HepG2 (cell line): Measurements from ENCODE around the gene ANKDD1A. TPM values are rescaled to one million over a fixed set of nuclear protein-coding genes. Genes with fewer than 3 reads are reported as not detected.
A peak's percentile ranks its signal among the peaks of the same experiment; 100 is the strongest.

Experiments
- CEBPG ChIP-seq: IDR thresholded peaks from 2 replicates; pipeline ENCODE4 v1.6.1; 2016
- CHD2 ChIP-seq: IDR thresholded peaks from 2 replicates; pipeline ENCODE4 v1.6.1; 2011; ENCODE audit warnings: low read depth, low read length, improper control_type of control experiment
- ELF3 ChIP-seq: IDR thresholded peaks from 2 replicates; pipeline ENCODE4 v1.6.1; 2016; ENCODE audit warnings: missing genetic modification reagents, missing compliant biosample characterization
- ETV5 ChIP-seq: IDR thresholded peaks from 2 replicates; pipeline ENCODE4 v1.6.1; 2018; ENCODE audit warnings: missing biosample characterization, missing genetic modification reagents, inconsistent platforms, borderline replicate concordance
- FOXA3 ChIP-seq: IDR thresholded peaks from 2 replicates; pipeline ENCODE4 v1.6.1; 2016; ENCODE audit warnings: missing genetic modification reagents, missing compliant biosample characterization
- HDAC2 ChIP-seq: sonication (generic); formaldehyde crosslinking; IDR thresholded peaks from 2 replicates; pipeline ENCODE4 v1.4.0; 2020; ENCODE audit warnings: missing genetic modification reagents
- HMG20A ChIP-seq: IDR thresholded peaks from 2 replicates; pipeline ENCODE4 v1.6.1; 2016; ENCODE audit warnings: borderline replicate concordance
- HNF4A ChIP-seq: sonication (generic); formaldehyde crosslinking; IDR thresholded peaks from 2 replicates; pipeline ENCODE4 v1.4.0; 2020; ENCODE audit warnings: missing genetic modification reagents
- HNRNPH1 ChIP-seq: fragments of 200-400 bp; formaldehyde crosslinking; optimal IDR thresholded peaks from 2 replicates; pipeline ENCODE3; 2017; ENCODE audit warnings: mild to moderate bottlenecking, low read depth, low read length
- HOXD1 ChIP-seq: sonication (generic); formaldehyde crosslinking; IDR thresholded peaks from 2 replicates; pipeline ENCODE4 v1.5.0; 2020; ENCODE audit warnings: missing genetic modification reagents
- MEF2D ChIP-seq: sonication (generic); formaldehyde crosslinking; IDR thresholded peaks from 2 replicates; pipeline ENCODE4 v1.5.1; 2020; ENCODE audit warnings: mild to moderate bottlenecking, missing genetic modification reagents
- PPARG ChIP-seq: conservative IDR thresholded peaks from 2 replicates; pipeline ENCODE4 v1.6.1; 2016; ENCODE audit warnings: missing biosample characterization, missing genetic modification reagents
- SAP130 ChIP-seq: IDR thresholded peaks from 2 replicates; pipeline ENCODE4 v1.6.1; 2016; ENCODE audit warnings: low read depth
- TCF7 ChIP-seq: sonication (generic); IDR thresholded peaks from 2 replicates; pipeline ENCODE4 v1.6.1; 2016; ENCODE audit warnings: antibody characterized with exemption, low read depth
- TEAD3 ChIP-seq: optimal IDR thresholded peaks from 2 replicates; pipeline ENCODE3; 2016; ENCODE audit warnings: borderline replicate concordance
- ZFY ChIP-seq: sonication (generic); formaldehyde crosslinking; IDR thresholded peaks from 2 replicates; pipeline ENCODE4 v1.4.0; 2020; ENCODE audit warnings: missing genetic modification reagents
- ZNF577 ChIP-seq: sonication (generic); formaldehyde crosslinking; IDR thresholded peaks from 2 replicates; pipeline ENCODE4 v1.4.0; 2020; ENCODE audit warnings: mild to moderate bottlenecking, low read depth, missing genetic modification reagents, borderline replicate concordance
- ZNF781 ChIP-seq: sonication (generic); formaldehyde crosslinking; IDR thresholded peaks from 2 replicates; pipeline ENCODE4 v1.5.1; 2020; ENCODE audit warnings: borderline replicate concordance, mild to moderate bottlenecking, missing genetic modification reagents; ENCODE audit errors: not compliant biosample characterization
- polyA plus RNA-seq, 8 experiments: library from polyadenylated mRNA; depleted of rRNA in 3 of 8; stranded (reverse) in 7 of 8; unstranded in 1 of 8; fragments of >200 nt; fragmentation: Illumina TruSeq in 4 of 8; extraction: Trizol in 4 of 8; gene quantifications; 2 replicates each; pipeline versions ENCODE4 v1.2.1 to v1.2.3, GENCODE V29; 2011 to 2016; ENCODE audit warnings: low read depth in 4 of 8, missing spikeins in 1 of 8, mixed read lengths in 1 of 8; ENCODE audit not compliant: insufficient read depth in 1 of 8
- total RNA-seq, 5 experiments: library from RNA; depleted of rRNA; stranded (reverse); fragments of >200 nt; fragmentation: Illumina TruSeq; extraction: Trizol; gene quantifications; 2 replicates each; pipeline ENCODE4 v1.2.3, GENCODE V29; 2016; ENCODE audit warnings: low read depth in 1 of 5
- TF ChIP-seq, protein P1 (sequence below): sonication (generic); formaldehyde crosslinking; IDR thresholded peaks from 2 replicates; pipeline ENCODE4 v1.4.0; 2020; ENCODE audit warnings: mild to moderate bottlenecking, missing genetic modification reagents
- TF ChIP-seq, protein P2 (sequence below): fragments of 450-650 bp; IDR thresholded peaks from 2 replicates; pipeline ENCODE4 v1.6.1; 2017

Gene ANKDD1A
- total and polyA plus RNA-seq, 2 of the 13 experiments (the other 11 are each of a cell fraction or from before 2014, with no cell fraction given): 0.11 to 0.48 TPM

DNA sequence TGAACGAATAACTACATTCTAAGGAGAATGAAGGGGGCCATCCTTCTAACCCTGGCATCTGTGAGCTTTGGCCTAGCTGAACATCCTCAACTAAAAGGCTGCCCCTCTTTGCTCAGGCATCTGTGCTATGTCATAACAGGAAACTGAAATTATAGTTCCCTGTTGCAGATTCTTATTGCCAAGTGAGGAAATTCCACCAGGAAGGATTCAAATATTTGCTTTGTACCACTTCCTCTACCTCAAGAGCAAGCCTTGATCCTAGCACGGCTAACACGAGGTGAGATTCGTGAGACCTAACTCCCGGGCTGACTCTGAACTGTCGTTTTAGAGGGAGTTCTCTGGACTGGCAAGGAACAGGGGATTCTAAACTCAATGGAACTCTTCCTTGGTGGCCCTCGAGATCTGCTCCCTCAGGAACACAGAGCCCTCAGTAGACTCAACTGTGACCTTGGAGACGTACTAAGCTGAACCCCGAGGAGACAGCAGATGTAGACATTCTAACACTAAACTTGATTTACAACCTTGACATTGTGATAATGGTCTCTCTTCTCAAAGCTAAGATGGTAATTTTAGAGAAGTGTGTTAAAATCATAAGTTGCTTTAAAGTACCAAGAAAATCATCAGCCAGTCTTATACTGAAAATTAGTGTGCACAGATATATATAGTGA lies 73.8 kb downstream of the ANKDD1A start (continued):
- TF ChIP-seq ZNF781 (CRISPR knock-in tag) (no peak), ETV5 (CRISPR knock-in tag) (peak; percentile 80; the same call in 1 of the 2 replicates), HDAC2 (CRISPR knock-in tag) (peak; percentile 48; the same call in 1 of the 2 replicates), TCF7 (0 out of 2 replicates have a peak, but pooled peaks have one; percentile 10), ELF3 (CRISPR knock-in tag) (peak; percentile 76), CEBPG (CRISPR knock-in tag) (peak; percentile 17; the same call in 1 of the 2 replicates), SAP130 (CRISPR knock-in tag) (peak; percentile 48), HOXD1 (CRISPR knock-in tag) (0 out of 2 replicates have a peak, but pooled peaks have one; percentile 21), TEAD3 (CRISPR knock-in tag) (peak; percentile 65), ZFY (CRISPR knock-in tag) (peak; percentile 32; the same call in 1 of the 2 replicates), MEF2D (CRISPR knock-in tag) (no peak), FOXA3 (CRISPR knock-in tag) (0 out of 2 replicates have a peak, but pooled peaks have one; percentile 10), HNF4A (CRISPR knock-in tag) (peak; percentile 27; the same call in 1 of the 2 replicates), PPARG (peak; percentile 37; the same call in 1 of the 2 replicates), HNRNPH1 (no peak), CHD2 (no peak), ZNF577 (CRISPR knock-in tag) (no peak), HMG20A (CRISPR knock-in tag) (0 out of 2 replicates have a peak, but pooled peaks have one; percentile 10)
- TF ChIP-seq, protein P1, sequence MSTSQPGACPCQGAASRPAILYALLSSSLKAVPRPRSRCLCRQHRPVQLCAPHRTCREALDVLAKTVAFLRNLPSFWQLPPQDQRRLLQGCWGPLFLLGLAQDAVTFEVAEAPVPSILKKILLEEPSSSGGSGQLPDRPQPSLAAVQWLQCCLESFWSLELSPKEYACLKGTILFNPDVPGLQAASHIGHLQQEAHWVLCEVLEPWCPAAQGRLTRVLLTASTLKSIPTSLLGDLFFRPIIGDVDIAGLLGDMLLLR (CRISPR knock-in tag): no peak
- TF ChIP-seq, protein P2, sequence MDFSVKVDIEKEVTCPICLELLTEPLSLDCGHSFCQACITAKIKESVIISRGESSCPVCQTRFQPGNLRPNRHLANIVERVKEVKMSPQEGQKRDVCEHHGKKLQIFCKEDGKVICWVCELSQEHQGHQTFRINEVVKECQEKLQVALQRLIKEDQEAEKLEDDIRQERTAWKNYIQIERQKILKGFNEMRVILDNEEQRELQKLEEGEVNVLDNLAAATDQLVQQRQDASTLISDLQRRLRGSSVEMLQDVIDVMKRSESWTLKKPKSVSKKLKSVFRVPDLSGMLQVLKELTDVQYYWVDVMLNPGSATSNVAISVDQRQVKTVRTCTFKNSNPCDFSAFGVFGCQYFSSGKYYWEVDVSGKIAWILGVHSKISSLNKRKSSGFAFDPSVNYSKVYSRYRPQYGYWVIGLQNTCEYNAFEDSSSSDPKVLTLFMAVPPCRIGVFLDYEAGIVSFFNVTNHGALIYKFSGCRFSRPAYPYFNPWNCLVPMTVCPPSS: no peak
